ENCODE data around the gene MTFMT.

The MTFMT gene

DNA sequence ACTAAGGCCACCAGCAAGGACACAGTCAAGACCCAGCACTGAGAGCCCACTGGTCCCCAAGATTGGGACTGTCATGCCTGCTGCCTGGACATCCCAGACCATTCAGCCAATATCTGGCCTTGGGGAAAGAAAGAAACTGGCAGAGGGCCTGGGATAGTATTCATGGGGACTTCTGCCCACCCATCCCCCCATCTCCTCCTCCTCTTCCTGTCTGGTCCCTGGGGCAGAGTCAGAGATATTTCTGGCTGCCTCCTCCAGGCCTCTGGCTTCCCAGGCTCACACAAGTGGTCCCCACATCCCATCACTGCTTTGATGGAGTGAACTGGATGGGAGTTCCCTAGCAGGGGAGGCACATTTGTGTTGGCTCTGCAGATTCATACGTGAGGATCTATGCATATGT lies 42.6 kb upstream of the MTFMT start:
- Histone ChIP-seq H3K4me1 (peaks cover 28 to 73% (median 69%) of the 10 kb centered on the region in 10 experiments), H3K4me2 (peak overlapping the region; percentile 20 to 94 (median 81)), H3K9me3 (replicated peaks in 1 of 11) (peaks cover 0 to 27% (median 8%) of the 10 kb centered on the region in 11 experiments; a peak in 10 of 22 replicates), H3K36me3 (no peaks in the 10 kb centered on the region), H3K27ac (peak overlapping the region in 7 of 11 experiments; percentile 4 to 64 (median 26); a peak in 9 of 22 replicates), H3K4me3 (peak overlapping the region in 3 of 10 experiments; percentile 2 to 30 (median 11); a peak in 4 of 20 replicates), H4K20me1 (no peaks in the 10 kb centered on the region; a peak in 1 of 22 replicates), H3K9ac (peak overlapping the region in 7 of 11 experiments; percentile 7 to 49 (median 32); a peak in 8 of 22 replicates), H3K27me3 (peaks cover 10 to 21% (median 15%) of the 10 kb centered on the region in 11 experiments; a peak in 19 of 22 replicates)
- no peak for TF ChIP-seq Cebpa-rat (IDR thresholded peaks at IDR 0.05)

GRCh38 chr15:65071381-65071811 lies 42.0 kb upstream of the MTFMT start:
- peak overlapping the region in 7 of 11 experiments; percentile 4 to 64 (median 26); a peak in 10 of 22 replicates for H3K27ac ChIP-seq
- H3K4me2 ChIP-seq = peak overlapping the region; percentile 20 to 94 (median 81); a peak in 21 of 22 replicates
- TF ChIP-seq Cebpa-rat (IDR thresholded peaks at IDR 0.05) = no peak
- peaks cover 0 to 27% (median 8%) of the 10 kb centered on the region in 11 experiments; a peak in 10 of 22 replicates for H3K9me3 ChIP-seq (replicated peaks in 1 of 11)
- peaks cover 10 to 23% (median 16%) of the 10 kb centered on the region in 11 experiments; a peak in 19 of 22 replicates for H3K27me3 ChIP-seq
- peak overlapping the region in 4 of 11 experiments; percentile 7 to 47 (median 26); a peak in 4 of 22 replicates for H3K9ac ChIP-seq
- H3K4me1 ChIP-seq = peaks cover 22 to 73% (median 69%) of the 10 kb centered on the region in 10 experiments
- no peaks in the 10 kb centered on the region; a peak in 1 of 22 replicates for H4K20me1 ChIP-seq
- H3K4me3 ChIP-seq = peak overlapping the region in 2 of 10 experiments; percentile 2 to 30; a peak in 2 of 20 replicates
- no peaks in the 10 kb centered on the region for H3K36me3 ChIP-seq

DNA sequence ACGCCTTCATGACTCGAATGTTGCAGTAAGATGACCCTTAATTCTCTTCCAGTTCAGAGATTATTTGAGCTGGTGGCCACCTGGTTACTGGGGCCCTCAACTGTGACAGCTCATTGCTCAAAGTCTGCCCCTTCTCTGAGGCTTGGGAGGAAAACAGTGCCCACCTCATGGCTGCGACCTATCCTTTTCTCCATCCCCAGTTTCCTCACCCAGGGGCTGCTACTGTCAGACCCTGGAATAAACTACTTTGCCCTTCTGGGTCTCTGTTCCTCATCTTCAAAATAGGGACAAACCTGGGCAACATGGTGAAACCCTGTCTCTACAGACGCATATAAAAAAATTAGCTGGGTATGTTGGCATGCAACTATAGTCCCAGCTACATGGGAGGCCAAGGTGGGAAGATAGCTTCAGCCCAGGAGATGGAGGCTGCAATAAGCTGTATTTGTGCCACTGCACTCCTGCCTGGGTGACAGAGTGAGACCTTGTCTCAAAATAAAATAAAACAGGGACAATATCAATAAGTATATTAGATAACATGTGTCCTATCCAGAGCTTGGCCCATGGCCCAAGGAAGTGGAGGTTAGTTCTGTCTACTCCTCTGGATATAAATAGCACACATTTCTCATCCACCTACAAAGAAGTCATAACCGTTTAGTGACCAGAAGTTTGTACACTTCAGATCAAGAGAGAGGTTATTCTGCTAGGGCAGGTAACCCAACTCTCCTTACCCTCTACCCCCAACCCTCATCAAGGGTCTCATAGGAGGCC lies 40.5 kb upstream of the MTFMT start:
- no peaks in the 10 kb centered on the region; a peak in 1 of 22 replicates for H4K20me1 ChIP-seq
- peaks cover 10 to 27% (median 16%) of the 10 kb centered on the region in 11 experiments; a peak in 19 of 22 replicates for H3K27me3 ChIP-seq
- H3K9me3 ChIP-seq (replicated peaks in 1 of 11) = peaks cover 0 to 24% (median 8%) of the 10 kb centered on the region in 11 experiments; a peak in 10 of 22 replicates
- no peaks in the 10 kb centered on the region for H3K36me3 ChIP-seq
- H3K4me3 ChIP-seq = no peak overlapping the region
- H3K27ac ChIP-seq = no peak overlapping the region
- peaks cover 16 to 81% (median 74%) of the 10 kb centered on the region in 10 experiments for H3K4me1 ChIP-seq
- no peak for TF ChIP-seq Cebpa-rat (IDR thresholded peaks at IDR 0.05)
- peak overlapping the region in 8 of 11 experiments; percentile 2 to 94 (median 88); a peak in 16 of 22 replicates for H3K4me2 ChIP-seq
- no peak overlapping the region for H3K9ac ChIP-seq

GRCh38 chr15:65069179-65069578 lies 39.7 kb upstream of the MTFMT start:
- Histone ChIP-seq H4K20me1 (no peaks in the 10 kb centered on the region; a peak in 1 of 22 replicates), H3K4me2 (peak overlapping the region in 8 of 11 experiments; percentile 2 to 94 (median 88); a peak in 10 of 22 replicates), H3K27ac (no peak overlapping the region), H3K4me1 (peaks cover 16 to 85% (median 75%) of the 10 kb centered on the region in 10 experiments), H3K27me3 (peaks cover 10 to 27% (median 16%) of the 10 kb centered on the region in 11 experiments; a peak in 19 of 22 replicates), H3K9ac (no peak overlapping the region), H3K9me3 (replicated peaks in 1 of 11) (peaks cover 0 to 17% (median 7%) of the 10 kb centered on the region in 11 experiments; a peak in 9 of 22 replicates), H3K36me3 (no peaks in the 10 kb centered on the region), H3K4me3 (no peak overlapping the region)
- TF ChIP-seq Cebpa-rat (IDR thresholded peaks at IDR 0.05) = no peak

GRCh38 chr15:65068403-65068788 lies 39.0 kb upstream of the MTFMT start:
- no peaks in the 10 kb centered on the region; a peak in 1 of 22 replicates for H4K20me1 ChIP-seq
- no peak overlapping the region for H3K4me3 ChIP-seq
- H3K36me3 ChIP-seq = no peaks in the 10 kb centered on the region
- no peak for TF ChIP-seq Cebpa-rat (IDR thresholded peaks at IDR 0.05)
- peak overlapping the region in 9 of 11 experiments; percentile 68 to 94 (median 82); a peak in 15 of 22 replicates for H3K4me2 ChIP-seq
- no peak overlapping the region for H3K27ac ChIP-seq
- H3K9ac ChIP-seq = no peak overlapping the region
- H3K9me3 ChIP-seq (replicated peaks in 1 of 11) = peaks cover 0 to 10% (median 6%) of the 10 kb centered on the region in 11 experiments; a peak in 9 of 22 replicates
- H3K4me1 ChIP-seq = peaks cover 16 to 85% (median 75%) of the 10 kb centered on the region in 10 experiments
- peaks cover 10 to 27% (median 16%) of the 10 kb centered on the region in 11 experiments; a peak in 19 of 22 replicates for H3K27me3 ChIP-seq

DNA sequence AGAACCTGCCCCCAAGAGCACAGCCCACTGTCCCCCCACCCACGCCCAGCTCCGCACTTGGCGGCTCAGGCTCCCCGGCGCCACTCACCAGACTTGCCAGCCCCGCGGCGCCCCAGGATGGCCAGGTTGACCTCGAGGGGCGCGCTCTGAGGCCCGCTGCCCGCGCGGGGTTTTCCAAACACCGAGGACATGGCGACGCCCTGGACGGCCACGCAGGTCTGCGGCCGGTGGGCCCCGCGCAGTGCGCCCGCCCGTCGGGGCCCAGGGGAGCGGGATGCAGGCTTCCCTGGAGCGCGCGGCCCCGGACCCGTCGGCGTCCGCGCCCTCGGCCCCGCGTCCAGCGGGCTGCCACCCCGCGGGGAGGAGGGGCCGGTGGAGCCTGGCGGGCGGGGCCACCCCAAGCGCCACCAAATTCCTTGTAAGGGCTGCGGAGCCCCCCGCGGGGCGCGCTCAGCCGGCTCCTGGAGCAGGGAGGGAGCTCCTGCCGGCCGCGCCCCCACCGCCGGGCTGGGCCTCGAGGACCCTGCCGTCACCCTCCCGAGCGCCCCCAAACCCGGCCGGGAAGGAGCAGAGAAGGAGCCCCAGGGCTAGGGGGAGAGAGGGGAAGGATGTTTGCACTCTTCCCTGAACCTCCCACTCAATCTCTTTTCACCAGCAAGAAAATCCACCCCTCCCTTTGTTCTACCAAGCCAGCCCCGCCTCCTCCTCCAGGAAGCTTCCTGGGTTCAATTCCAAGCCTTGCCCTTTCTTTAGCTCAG lies 38.4 kb upstream of the MTFMT start, which contains the start of gene RASL12:
TSS of gene RASL12 (minus strand) at position 347 of the 758 bp plus-strand sequence. CDS start at position 191, 156 bp downstream.
- peak within 1 kb of the TSS in 8 of 10 experiments; percentile 30 to 56 (median 33); a peak in 15 of 20 replicates for H3K4me3 ChIP-seq
- peaks cover 0 to 4% (median under 1%) of the 10 kb centered on the region in 11 experiments; a peak in 8 of 22 replicates for H3K9me3 ChIP-seq (replicated peaks in 1 of 11)
- H3K36me3 ChIP-seq = no peaks in the 10 kb centered on the region
- TF ChIP-seq Cebpa-rat (IDR thresholded peaks at IDR 0.05) = no peak
- no peaks in the 10 kb centered on the region; a peak in 1 of 22 replicates for H4K20me1 ChIP-seq
- H3K27ac ChIP-seq = peak within 1 kb of the TSS in 2 of 11 experiments; percentile 47 to 48; a peak in 6 of 22 replicates
- H3K4me1 ChIP-seq = peaks cover 16 to 83% (median 74%) of the 10 kb centered on the region in 10 experiments
- peaks cover 10 to 27% (median 16%) of the 10 kb centered on the region in 11 experiments; a peak in 19 of 22 replicates for H3K27me3 ChIP-seq
- peak within 1 kb of the TSS in 3 of 11 experiments; percentile 7 to 32 (median 27); a peak in 4 of 22 replicates for H3K9ac ChIP-seq
- H3K4me2 ChIP-seq = peak within 1 kb of the TSS; percentile 68 to 94 (median 81)

DNA sequence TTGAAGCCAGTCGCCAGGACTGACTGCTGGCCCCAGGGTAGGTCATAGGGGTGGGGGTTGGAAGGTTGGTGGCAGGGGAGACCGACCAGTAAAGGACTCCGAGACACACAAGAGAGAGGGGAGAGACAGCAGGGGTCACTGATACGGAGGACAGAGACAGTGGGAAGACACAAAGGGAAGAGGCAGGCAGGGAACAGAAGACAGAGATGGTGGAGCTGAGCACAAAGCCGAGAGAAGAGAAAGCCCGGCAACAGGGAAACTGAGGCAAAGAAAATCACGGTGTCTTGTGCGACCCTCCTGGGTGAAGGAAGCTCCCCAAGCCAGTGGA lies 37.8 kb upstream of the MTFMT start:
- Histone ChIP-seq H3K27ac (peak overlapping the region in 2 of 11 experiments; percentile 34 to 48; a peak in 4 of 22 replicates), H3K4me3 (peak overlapping the region in 5 of 10 experiments; percentile 30 to 56 (median 33); a peak in 7 of 20 replicates)

More for the DNA sequence above, 37.8 kb upstream of the MTFMT start:
- no peaks in the 10 kb centered on the region; a peak in 1 of 22 replicates for H4K20me1 ChIP-seq
- no peaks in the 10 kb centered on the region for H3K36me3 ChIP-seq
- peaks cover 13 to 78% (median 68%) of the 10 kb centered on the region in 10 experiments for H3K4me1 ChIP-seq
- peak overlapping the region; percentile 68 to 94 (median 81); a peak in 20 of 22 replicates for H3K4me2 ChIP-seq
- H3K9me3 ChIP-seq (replicated peaks in 1 of 11) = no peaks in the 10 kb centered on the region
- peaks cover 10 to 27% (median 16%) of the 10 kb centered on the region in 11 experiments; a peak in 19 of 22 replicates for H3K27me3 ChIP-seq
- TF ChIP-seq Cebpa-rat (IDR thresholded peaks at IDR 0.05) = no peak
- 0 out of 22 replicates have a peak overlapping the region, but pooled peaks of 1 of the 11 experiments have one; percentile 7 for H3K9ac ChIP-seq
